Naive thymus-derived CD8-positive, alpha-beta T cell (primary cell): Measurements from ENCODE around the gene ATP7A. TPM values are rescaled to one million over a fixed set of nuclear protein-coding genes. Genes with fewer than 3 reads are reported as not detected.
"Not testable (repeated sequence)": the region's sequence is repeated elsewhere in the genome, so short reads cannot be mapped to it uniquely, and the experiment has no call there.

Experiments
- ATAC-seq, 2 donors: fragments of 150-1000 bp; cut with Tn5 transposase in 1 of 2; sonication (Bioruptor Pico), chemical (Tn5 transposase) in 1 of 2; 1 replicate in 1 of 2; 2 replicates in 1 of 2; pipeline ENCODE4 v1.10.0; 2021; ENCODE audit warnings: mild to moderate bottlenecking in 2 of 2, moderate library complexity in 2 of 2
- POLR2A ChIA-PET: fragments of 350-600 bp; sonication (Branson Sonifier 250); formaldehyde crosslinking; loops from one replicate; lab custom pipeline; 2021; ENCODE audit warnings: antibody characterized with exemption; lab: Charles Lee
- DNase-seq, 10 donors: peaks; one replicate each; pipeline versions ENCODE4 v3.0.0 to v3.0.0-alpha.2; 2020 to 2022
- H3K27ac Mint-ChIP-seq, 10 donors: one replicate each; pipeline ENCODE4 v1.8.0; 2020 to 2022; ENCODE audit warnings: mild to moderate bottlenecking in 10 of 10, mixed read lengths in 10 of 10, moderate library complexity in 4 of 10, inconsistent platforms in 1 of 10
- H3K27me3 Mint-ChIP-seq, 5 donors: one replicate each; pipeline ENCODE4 v1.8.0; 2021 to 2022; ENCODE audit warnings: mixed read lengths in 5 of 5
- H3K36me3 Mint-ChIP-seq, 3 donors: one replicate each; pipeline ENCODE4 v1.8.0; 2020 to 2022; ENCODE audit warnings: mixed read lengths in 3 of 3, mild to moderate bottlenecking in 2 of 3, inconsistent platforms in 1 of 3
- H3K4me1 Mint-ChIP-seq, 4 donors: one replicate each; pipeline ENCODE4 v1.8.0; 2021 to 2022; ENCODE audit warnings: mixed read lengths in 4 of 4
- H3K4me3 Mint-ChIP-seq, 10 donors: one replicate each; pipeline ENCODE4 v1.8.0; 2020 to 2022; ENCODE audit warnings: mild to moderate bottlenecking in 10 of 10, mixed read lengths in 10 of 10, moderate library complexity in 6 of 10, inconsistent platforms in 1 of 10
- H3K9me3 Mint-ChIP-seq, 9 donors: one replicate each; pipeline ENCODE4 v1.8.0; 2020 to 2022; ENCODE audit warnings: mixed read lengths in 9 of 9, mild to moderate bottlenecking in 3 of 9, inconsistent platforms in 1 of 9, moderate library complexity in 1 of 9
- polyA plus RNA-seq, 3 donors: library from polyadenylated mRNA; unstranded; fragments of 300-500 nt; fragmentation: Illumina TruSeq; gene quantifications; one replicate each; pipeline ENCODE4 v1.2.3, GENCODE V29; 2021
- total RNA-seq, 8 experiments: library from RNA in 2 of 8; stranded (reverse) in 2 of 8; gene quantifications; one replicate each; pipeline ENCODE4 v1.2.3 and lab custom pipeline; 2021 to 2026

The ATP7A gene
- total and polyA plus RNA-seq, 5 experiments from 2014 or later: 5.1 to 13.8 (median 7.0) TPM

DNA sequence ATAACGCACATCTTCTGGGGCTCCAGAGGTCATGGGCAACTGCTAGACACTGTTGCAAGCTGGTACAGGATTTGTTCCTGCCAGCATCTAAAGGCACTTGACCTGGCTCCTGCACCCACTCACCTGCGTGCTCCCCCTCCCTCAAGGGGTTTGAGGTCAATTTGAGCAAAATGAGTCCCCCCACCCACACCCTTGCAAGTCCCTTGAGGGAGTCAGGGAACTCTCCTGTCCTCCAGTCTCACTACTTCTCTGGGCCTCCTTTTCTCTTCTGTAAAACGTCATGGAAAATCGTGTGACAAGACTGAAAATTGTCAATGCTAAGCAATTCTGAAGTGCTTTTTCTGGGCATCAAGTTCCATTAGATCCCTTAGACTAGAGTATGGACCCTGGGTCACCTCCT lies 153.7 kb downstream of the ATP7A start:
- DNase-seq: no peak
- Mint-ChIP-seq H3K27me3 (no peaks in the 10 kb centered on the region), H3K27ac (peak overlapping the region in 1 of 10 donors; percentile 37), H3K36me3 (peaks cover 0 to 1% (median 0%) of the 10 kb centered on the region in 3 donors), H3K9me3 (peaks cover 0 to 2% (median 0%) of the 10 kb centered on the region in 9 donors), H3K4me1 (peaks cover 0 to 8% (median 1%) of the 10 kb centered on the region in 4 donors), H3K4me3 (no peak overlapping the region)
- ATAC-seq: no peak
- POLR2A ChIA-PET: interaction anchor here (0.7 kb wide), 1 partner anchor 34 kb away, joined by 3 read pairs; no protein-coding TSS in a partner anchor

DNA sequence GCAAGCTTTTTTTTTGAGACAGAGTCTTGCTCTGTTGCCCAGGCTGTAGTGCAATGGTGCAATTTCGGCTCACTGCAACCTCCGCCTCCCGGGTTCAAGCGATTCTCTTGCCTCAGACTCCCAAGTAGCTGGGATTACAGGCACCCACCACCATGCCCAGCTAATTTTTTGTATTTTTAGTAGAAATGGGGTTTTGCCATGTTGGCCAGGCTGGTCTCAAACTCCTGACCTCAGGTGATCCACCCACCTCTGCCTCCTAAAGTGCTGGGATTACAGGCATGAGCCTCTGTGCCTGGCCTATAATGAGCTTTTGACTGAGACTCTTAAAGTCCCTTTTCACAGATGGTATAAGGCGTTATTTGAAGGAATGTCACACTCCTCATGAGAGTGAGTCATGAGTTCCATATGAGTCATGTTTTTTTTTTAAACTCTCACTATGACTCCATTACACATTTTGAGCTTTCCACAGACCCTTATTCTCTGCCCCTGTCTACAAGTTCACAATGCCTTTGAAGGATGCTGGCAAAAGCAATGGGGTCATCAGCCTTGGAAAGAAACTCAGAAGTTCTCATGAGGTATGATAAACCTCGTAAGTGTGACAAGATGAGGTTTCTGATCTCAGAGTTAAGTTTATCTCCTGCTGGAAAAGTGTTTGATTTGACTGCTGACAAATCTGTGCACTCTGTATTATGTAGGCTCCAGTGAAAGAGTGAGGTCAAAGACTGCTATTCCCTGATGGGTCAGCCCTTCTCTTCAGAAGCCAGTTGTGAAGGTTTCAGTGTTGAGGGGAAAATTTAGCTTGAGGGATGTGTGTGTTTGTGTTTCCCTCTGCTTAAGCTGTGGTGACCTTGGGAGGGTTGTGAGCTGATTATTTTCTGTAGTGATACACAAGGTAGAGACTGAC lies 154.5 kb downstream of the ATP7A start:
- POLR2A ChIA-PET: interaction anchor here (0.7 kb wide), 1 partner anchor 33 kb away, joined by 3 read pairs; no protein-coding TSS in a partner anchor
- DNase-seq, H3K36me3 Mint-ChIP-seq, H3K27me3 Mint-ChIP-seq, H3K4me1 Mint-ChIP-seq, H3K4me3 Mint-ChIP-seq, H3K9me3 Mint-ChIP-seq: not testable (repeated sequence)
- H3K27ac Mint-ChIP-seq: peak overlapping the region in 2 of 10 donors; percentile 41 to 72
- peak in 1 of 2 donors; percentile 47 for ATAC-seq

GRCh38 chrX:78066110-78066509 lies 155.6 kb downstream of the ATP7A start:
- Mint-ChIP-seq H3K36me3 (peaks cover 0 to 1% (median 0%) of the 10 kb centered on the region in 3 donors), H3K27ac (no peak overlapping the region), H3K4me3 (no peak overlapping the region), H3K27me3 (no peaks in the 10 kb centered on the region), H3K4me1 (peaks cover 0 to 8% (median 1%) of the 10 kb centered on the region in 4 donors), H3K9me3 (peaks cover 0 to 2% (median 0%) of the 10 kb centered on the region in 9 donors)
- POLR2A ChIA-PET: no interaction called here
- DNase-seq: no peak
- ATAC-seq: no peak

GRCh38 chrX:78071331-78071730 lies 160.8 kb downstream of the ATP7A start:
- peaks cover 0 to 9% (median 2%) of the 10 kb centered on the region in 3 donors for H3K36me3 Mint-ChIP-seq
- ATAC-seq: no peak
- POLR2A ChIA-PET: no interaction called here
- peak overlapping the region in 4 of 10 donors; percentile 3 to 72 (median 18) for H3K27ac Mint-ChIP-seq
- peaks cover 2 to 17% (median 12%) of the 10 kb centered on the region in 4 donors for H3K4me1 Mint-ChIP-seq
- DNase-seq: no peak
- no peak overlapping the region for H3K4me3 Mint-ChIP-seq
- peaks cover 0 to 18% (median 4%) of the 10 kb centered on the region in 9 donors for H3K9me3 Mint-ChIP-seq
- no peaks in the 10 kb centered on the region for H3K27me3 Mint-ChIP-seq

DNA sequence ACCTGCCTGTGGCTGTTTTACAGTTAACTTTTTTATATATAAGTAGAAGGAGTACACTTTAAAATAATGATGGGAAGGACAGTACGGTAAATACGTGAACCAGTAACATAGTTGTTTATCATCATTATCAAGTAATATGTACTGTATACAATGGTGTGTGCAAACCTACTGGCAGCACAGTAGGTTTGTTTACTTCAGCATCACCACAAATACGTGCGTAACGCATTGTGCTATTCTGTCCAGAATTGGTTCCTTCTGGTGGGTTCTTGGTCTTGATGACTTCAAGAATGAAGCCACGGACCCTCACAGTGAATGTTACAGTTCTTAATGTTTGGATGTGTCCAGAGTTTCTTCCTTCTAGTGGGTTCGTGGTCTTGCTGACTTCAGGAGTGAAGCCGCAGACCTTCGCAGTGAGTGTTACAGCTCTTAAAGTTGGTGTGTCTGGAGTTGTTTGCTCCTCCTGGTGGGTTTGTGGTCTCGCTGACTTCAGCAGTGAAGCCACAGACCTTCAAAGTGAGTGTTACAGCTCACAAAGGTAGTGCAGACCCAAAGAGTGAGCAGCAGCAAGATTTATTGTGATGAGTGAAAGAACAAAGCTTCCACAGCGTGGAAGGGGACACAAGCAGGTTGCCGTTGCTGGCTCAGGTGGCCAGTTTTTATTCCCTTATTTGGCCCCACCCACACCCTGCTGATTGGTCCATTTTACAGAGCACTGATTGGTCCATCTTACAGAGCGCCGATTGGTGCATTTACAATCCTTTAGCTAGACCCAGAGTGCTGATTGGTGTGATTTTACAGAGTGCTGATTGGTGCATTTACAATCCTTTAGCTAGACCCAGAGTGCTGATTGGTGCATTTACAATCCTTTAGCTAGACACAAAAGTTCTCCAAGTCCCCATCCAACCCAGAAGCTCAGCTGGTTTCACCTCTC lies 162.9 kb downstream of the ATP7A start:
- H3K27me3 Mint-ChIP-seq, H3K36me3 Mint-ChIP-seq: not testable (repeated sequence)
- H3K9me3 Mint-ChIP-seq: peaks cover 0 to 26% (median 4%) of the 10 kb centered on the region in 9 donors
- DNase-seq: peak; percentile 8 to 85 (median 65)
- peak; percentile 80 to 82 for ATAC-seq
- peak overlapping the region; percentile 80 to 95 (median 94) for H3K27ac Mint-ChIP-seq
- POLR2A ChIA-PET: interaction anchor here (0.8 to 1.2 kb wide), 6 partner anchors 13 to 174 kb away, joined by 3 read pairs; partner anchors contain the start of gene COX7B
- peaks cover 2 to 17% (median 12%) of the 10 kb centered on the region in 4 donors for H3K4me1 Mint-ChIP-seq
- H3K4me3 Mint-ChIP-seq: peak overlapping the region; percentile 45 to 88 (median 66)

GRCh38 chrX:78074088-78074487 lies 163.6 kb downstream of the ATP7A start:
- peaks cover 0 to 9% (median 2%) of the 10 kb centered on the region in 3 donors for H3K36me3 Mint-ChIP-seq
- ATAC-seq: peak; percentile 25 to 39
- peak overlapping the region in 4 of 10 donors; percentile 12 to 67 (median 54) for H3K4me3 Mint-ChIP-seq
- peak overlapping the region in 8 of 10 donors; percentile 91 to 95 (median 94) for H3K27ac Mint-ChIP-seq
- peaks cover 2 to 17% (median 12%) of the 10 kb centered on the region in 4 donors for H3K4me1 Mint-ChIP-seq
- H3K27me3 Mint-ChIP-seq: no peaks in the 10 kb centered on the region
- no peak for DNase-seq
- H3K9me3 Mint-ChIP-seq: peaks cover 0 to 26% (median 4%) of the 10 kb centered on the region in 9 donors
- POLR2A ChIA-PET: interaction anchor here (1.0 to 1.2 kb wide), 4 partner anchors 18 to 174 kb away, joined by 3 read pairs; partner anchors contain the start of gene COX7B

GRCh38 chrX:78075787-78076389 lies 165.4 kb downstream of the ATP7A start:
- ATAC-seq (no peak), DNase-seq (no peak)
- no peaks in the 10 kb centered on the region for H3K27me3 Mint-ChIP-seq
- peak overlapping the region in 1 of 10 donors; percentile 39 for H3K4me3 Mint-ChIP-seq
- H3K4me1 Mint-ChIP-seq: peaks cover 4 to 17% (median 12%) of the 10 kb centered on the region in 4 donors
- H3K9me3 Mint-ChIP-seq: peaks cover 0 to 26% (median 4%) of the 10 kb centered on the region in 9 donors
- POLR2A ChIA-PET: no interaction called here
- H3K27ac Mint-ChIP-seq: peak overlapping the region in 7 of 10 donors; percentile 12 to 83 (median 59)
- H3K36me3 Mint-ChIP-seq: peaks cover 0 to 9% (median 2%) of the 10 kb centered on the region in 3 donors

GRCh38 chrX:78081413-78081812 lies 170.9 kb downstream of the ATP7A start:
- H3K4me3 Mint-ChIP-seq, POLR2A ChIA-PET, H3K27me3 Mint-ChIP-seq, H3K27ac Mint-ChIP-seq, H3K4me1 Mint-ChIP-seq, H3K36me3 Mint-ChIP-seq, DNase-seq, ATAC-seq: not testable (repeated sequence)
- peaks cover 0 to 13% (median 0%) of the 10 kb centered on the region in 9 donors for H3K9me3 Mint-ChIP-seq

GRCh38 chrX:78092296-78092695 lies 181.8 kb downstream of the ATP7A start:
- H3K4me1 Mint-ChIP-seq: peaks cover 0 to 9% (median 4%) of the 10 kb centered on the region in 4 donors
- H3K27me3 Mint-ChIP-seq: no peaks in the 10 kb centered on the region
- DNase-seq (peak in 4 of 10 donors; percentile 22 to 57 (median 32)), ATAC-seq (peak; percentile 65 to 82)
- peak overlapping the region in 4 of 10 donors; percentile 43 to 73 (median 60) for H3K27ac Mint-ChIP-seq
- peak overlapping the region in 2 of 10 donors; percentile 11 to 43 for H3K4me3 Mint-ChIP-seq
- peaks cover 0 to 9% (median 0%) of the 10 kb centered on the region in 9 donors for H3K9me3 Mint-ChIP-seq
- POLR2A ChIA-PET: interaction anchor here (0.6 kb wide), 1 partner anchor 19 kb away, joined by 3 read pairs; no protein-coding TSS in a partner anchor
- no peaks in the 10 kb centered on the region for H3K36me3 Mint-ChIP-seq

DNA sequence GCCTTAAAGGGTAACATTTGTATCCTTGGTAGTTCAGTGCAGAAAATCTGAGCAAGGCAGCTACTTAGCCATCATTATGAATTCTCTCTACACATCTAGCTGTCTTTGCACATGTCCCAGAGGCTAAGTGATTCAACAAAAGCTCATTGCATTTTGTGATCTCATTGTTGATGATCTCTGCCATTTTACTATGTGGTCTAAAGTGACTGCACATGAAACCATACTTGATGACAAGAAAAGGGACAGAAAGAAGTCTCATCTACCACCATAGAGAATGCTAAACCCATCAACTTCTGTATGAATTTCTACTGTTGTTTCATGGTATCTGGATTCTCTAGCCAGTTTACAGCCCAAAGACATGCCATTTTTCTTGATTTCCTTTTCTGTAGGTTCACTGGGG lies 187.6 kb downstream of the ATP7A start:
- peaks cover 2 to 7% (median 4%) of the 10 kb centered on the region in 4 donors for H3K4me1 Mint-ChIP-seq
- no peak for ATAC-seq
- POLR2A ChIA-PET: interaction anchor here (0.6 kb wide), 1 partner anchor 33 kb away, joined by 3 read pairs; no protein-coding TSS in a partner anchor
- H3K9me3 Mint-ChIP-seq: peaks cover 0 to 2% (median 0%) of the 10 kb centered on the region in 9 donors
- H3K36me3 Mint-ChIP-seq: no peaks in the 10 kb centered on the region
- no peaks in the 10 kb centered on the region for H3K27me3 Mint-ChIP-seq
- H3K4me3 Mint-ChIP-seq: no peak overlapping the region
- H3K27ac Mint-ChIP-seq: no peak overlapping the region
- no peak for DNase-seq
